Mesenchymal stem cell (in vitro differentiated cells and primary cell): Measurements from ENCODE around the gene ARID3A.
A peak's percentile ranks its signal among the peaks of the same experiment; 100 is the strongest.

Source experiments
- DNase-seq: peaks from one replicate; pipeline ENCODE4 v3.0.0-alpha.2; 2013
- H2AFZ ChIP-seq: one replicate; pipeline ENCODE4 v1.6.1; 2013; ENCODE audit warnings: low read depth, mild to moderate bottlenecking, control low read depth, inconsistent platforms, low read length, moderate library complexity
- H2AK5ac ChIP-seq: 2 replicates; pipeline ENCODE4 v1.6.1; 2013; ENCODE audit warnings: low read length, moderate library complexity, mild to moderate bottlenecking, inconsistent platforms; ENCODE audit not compliant: severe bottlenecking
- H2BK120ac ChIP-seq: one replicate; pipeline ENCODE4 v1.6.1; 2013; ENCODE audit warnings: low read depth, mild to moderate bottlenecking, inconsistent platforms, low read length, moderate library complexity
- H2BK12ac ChIP-seq, 2 experiments: one replicate each; pipeline ENCODE4 v1.6.1; 2013; ENCODE audit warnings: inconsistent platforms in 2 of 2, low read length in 2 of 2, mild to moderate bottlenecking in 2 of 2, moderate library complexity in 2 of 2, control low read depth in 1 of 2
- H2BK15ac ChIP-seq: one replicate; pipeline ENCODE4 v1.6.1; 2013; ENCODE audit warnings: mild to moderate bottlenecking, low read depth, inconsistent platforms; ENCODE audit not compliant: poor library complexity, severe bottlenecking
- H2BK5ac ChIP-seq: 2 replicates; pipeline ENCODE4 v1.6.1; 2013; ENCODE audit warnings: low read depth, mild to moderate bottlenecking, low read length, control low read depth, inconsistent platforms; ENCODE audit not compliant: poor library complexity, severe bottlenecking
- H3K14ac ChIP-seq, 2 experiments: one replicate each; pipeline ENCODE4 v1.6.1; 2013; ENCODE audit warnings: inconsistent platforms in 2 of 2, low read length in 2 of 2, control low read depth in 1 of 2, mild to moderate bottlenecking in 1 of 2, moderate library complexity in 1 of 2
- H3K18ac ChIP-seq, 2 experiments: one replicate each; pipeline ENCODE4 v1.6.1; 2013; ENCODE audit warnings: inconsistent platforms in 2 of 2, low read length in 2 of 2, control low read depth in 1 of 2, low read depth in 1 of 2, mild to moderate bottlenecking in 1 of 2
- H3K23ac ChIP-seq, 2 experiments: one replicate each; pipeline ENCODE4 v1.6.1; 2013; ENCODE audit warnings: inconsistent platforms in 2 of 2, low read length in 2 of 2, mild to moderate bottlenecking in 2 of 2, moderate library complexity in 2 of 2, control low read depth in 1 of 2
- H3K27ac ChIP-seq: 2 replicates; pipeline ENCODE4 v1.5.1; 2013; ENCODE audit warnings: mild to moderate bottlenecking, moderate library complexity, low read length, control low read depth, inconsistent platforms; ENCODE audit not compliant: poor library complexity, severe bottlenecking
- H3K27me3 ChIP-seq, 2 experiments: 2 replicates each; pipeline versions ENCODE4 v1.6.1 to v1.7.0; 2013; ENCODE audit warnings: low read length in 2 of 2, mild to moderate bottlenecking in 2 of 2, moderate library complexity in 2 of 2, control low read depth in 1 of 2, inconsistent platforms in 1 of 2; ENCODE audit not compliant: control insufficient read depth in 1 of 2, insufficient read depth in 1 of 2
- H3K36me3 ChIP-seq, 2 experiments: 2 replicates each; pipeline versions ENCODE4 v1.6.1 to v1.7.0; 2013; ENCODE audit warnings: low read length in 2 of 2, control low read depth in 1 of 2, inconsistent platforms in 1 of 2, low read depth in 1 of 2, mild to moderate bottlenecking in 1 of 2; ENCODE audit not compliant: insufficient read depth in 2 of 2, control insufficient read depth in 1 of 2
- H3K4ac ChIP-seq, 2 experiments: one replicate each; pipeline ENCODE4 v1.6.1; 2013; ENCODE audit warnings: inconsistent platforms in 2 of 2, low read length in 2 of 2, mild to moderate bottlenecking in 2 of 2, moderate library complexity in 2 of 2, control low read depth in 1 of 2, low read depth in 1 of 2
- H3K4me1 ChIP-seq: 2 replicates; pipeline ENCODE4 v1.6.1; 2013; ENCODE audit warnings: low read depth, low read length, control low read depth; ENCODE audit not compliant: control insufficient read depth, insufficient read depth
- H3K4me2 ChIP-seq: 2 replicates; pipeline ENCODE4 v1.6.1; 2013; ENCODE audit warnings: low read length, mild to moderate bottlenecking, inconsistent platforms; ENCODE audit not compliant: poor library complexity, severe bottlenecking
- H3K4me3 ChIP-seq, 2 experiments: 2 replicates each; pipeline versions ENCODE4 v1.5.1 to v1.7.0; 2013; ENCODE audit warnings: low read length in 2 of 2, mild to moderate bottlenecking in 2 of 2, control low read depth in 1 of 2, low read depth in 1 of 2; ENCODE audit not compliant: insufficient read depth in 1 of 2
- H3K79me1 ChIP-seq: replicated peaks from 2 replicates; pipeline ENCODE4 v1.6.1; 2013; ENCODE audit warnings: mild to moderate bottlenecking, control low read depth, low read length, inconsistent platforms; ENCODE audit not compliant: poor library complexity, severe bottlenecking
- H3K9ac ChIP-seq: 2 replicates; pipeline ENCODE4 v1.7.0; 2013; ENCODE audit warnings: mild to moderate bottlenecking, low read length, moderate library complexity
- H3K9me3 ChIP-seq: 2 replicates; pipeline ENCODE4 v1.7.0; 2013; ENCODE audit warnings: mild to moderate bottlenecking, low read length; ENCODE audit not compliant: control insufficient read depth
- H4K8ac ChIP-seq: one replicate; pipeline ENCODE4 v1.6.1; 2013; ENCODE audit warnings: inconsistent platforms, mild to moderate bottlenecking, low read length, moderate library complexity
- H4K91ac ChIP-seq: one replicate; pipeline ENCODE4 v1.6.1; 2013; ENCODE audit warnings: mild to moderate bottlenecking, low read length, inconsistent platforms
- WGBS: methylation state at CpG from one replicate; pipeline ENCODE4 v1.1.7; 2013; ENCODE audit warnings: mixed read lengths; 5-methylcytosine and 5-hydroxymethylcytosine counted together

ARID3A gene

GRCh38 chr19:931860-932647 lies 6.2 kb downstream of the ARID3A start:
- peak overlapping the region in 1 of 2 experiments; percentile 64 for H3K4me3 ChIP-seq
- no peak overlapping the region for H3K9ac ChIP-seq
- H3K4me2 ChIP-seq = peak overlapping the region; percentile 54
- peaks cover 52% of the 10 kb centered on the region for H3K4me1 ChIP-seq
- peak overlapping the region; percentile 49 to 96 for H2BK12ac ChIP-seq
- peak; percentile 28 for DNase-seq
- WGBS = 88% methylated on average over 27 of the region's 32 CpGs
- no peak overlapping the region for H2AFZ ChIP-seq
- H3K23ac ChIP-seq = peak overlapping the region in 1 of 2 experiments; percentile 94
- H2BK120ac ChIP-seq = peak overlapping the region; percentile 94
- H3K27ac ChIP-seq = peak overlapping the region; percentile 83
- H3K36me3 ChIP-seq = peaks cover 26 to 77% of the 10 kb centered on the region in 2 experiments
- H4K8ac ChIP-seq = peak overlapping the region; percentile 99
- peak overlapping the region; percentile 99 for H2BK5ac ChIP-seq
- peak overlapping the region in 1 of 2 experiments; percentile 84 for H3K14ac ChIP-seq
- H4K91ac ChIP-seq = peak overlapping the region; percentile 90
- H3K18ac ChIP-seq = peak overlapping the region; percentile 98 to 100
- peak overlapping the region; percentile 82 for H2BK15ac ChIP-seq
- H2AK5ac ChIP-seq = peak overlapping the region; percentile 91
- H3K9me3 ChIP-seq = no peaks in the 10 kb centered on the region
- H3K79me1 ChIP-seq = no peaks in the 10 kb centered on the region
- H3K4ac ChIP-seq = peak overlapping the region; percentile 62 to 99
- no peaks in the 10 kb centered on the region for H3K27me3 ChIP-seq

GRCh38 chr19:932648-933552 lies 7.1 kb downstream of the ARID3A start:
- H2AK5ac ChIP-seq = peak overlapping the region; percentile 91
- peak overlapping the region in 1 of 2 experiments; percentile 93 for H3K14ac ChIP-seq
- H2BK120ac ChIP-seq = peak overlapping the region; percentile 100
- H3K4me1 ChIP-seq = peaks cover 52% of the 10 kb centered on the region
- peak; percentile 95 for DNase-seq
- H2BK12ac ChIP-seq = peak overlapping the region; percentile 49 to 96
- H3K36me3 ChIP-seq = peaks cover 30 to 83% of the 10 kb centered on the region in 2 experiments
- no peaks in the 10 kb centered on the region for H3K27me3 ChIP-seq
- H4K91ac ChIP-seq = peak overlapping the region; percentile 90
- WGBS = 21% methylated on average over 48 of the region's 54 CpGs
- H3K4me2 ChIP-seq = peak overlapping the region; percentile 60
- peak overlapping the region; percentile 62 to 99 for H3K4ac ChIP-seq
- H2AFZ ChIP-seq = no peak overlapping the region
- peak overlapping the region; percentile 99 for H4K8ac ChIP-seq
- peak overlapping the region in 1 of 2 experiments; percentile 64 for H3K4me3 ChIP-seq
- no peaks in the 10 kb centered on the region for H3K79me1 ChIP-seq
- H3K27ac ChIP-seq = peak overlapping the region; percentile 99
- H2BK15ac ChIP-seq = peak overlapping the region; percentile 82
- H2BK5ac ChIP-seq = peak overlapping the region; percentile 99
- no peaks in the 10 kb centered on the region for H3K9me3 ChIP-seq
- peak overlapping the region; percentile 98 to 100 for H3K18ac ChIP-seq
- H3K23ac ChIP-seq = peak overlapping the region in 1 of 2 experiments; percentile 94
- H3K9ac ChIP-seq = peak overlapping the region; percentile 81

- H2BK15ac ChIP-seq = peak overlapping the region; percentile 98
- peak overlapping the region; percentile 96 to 99 for H3K4ac ChIP-seq
- H2AK5ac ChIP-seq = peak overlapping the region; percentile 98
- H3K27ac ChIP-seq = peak overlapping the region; percentile 99
- H3K4me2 ChIP-seq = peak overlapping the region; percentile 60
- H2BK5ac ChIP-seq = peak overlapping the region; percentile 96
- H3K9me3 ChIP-seq = no peaks in the 10 kb centered on the region
- peak overlapping the region; percentile 74 for H4K8ac ChIP-seq
- peak overlapping the region; percentile 85 to 96 for H3K18ac ChIP-seq
- peak overlapping the region; percentile 100 for H2BK120ac ChIP-seq
- H3K9ac ChIP-seq = peak overlapping the region; percentile 81
- H2BK12ac ChIP-seq = peak overlapping the region; percentile 61 to 91
- no peak overlapping the region for H3K23ac ChIP-seq
- no peaks in the 10 kb centered on the region for H3K79me1 ChIP-seq
- H2AFZ ChIP-seq = no peak overlapping the region
- no peak for DNase-seq
- H4K91ac ChIP-seq = peak overlapping the region; percentile 91
- H3K27me3 ChIP-seq = no peaks in the 10 kb centered on the region
- H3K36me3 ChIP-seq = peaks cover 37 to 88% of the 10 kb centered on the region in 2 experiments
- WGBS = 18% methylated on average over 12 of the region's 14 CpGs
- peaks cover 51% of the 10 kb centered on the region for H3K4me1 ChIP-seq
- peak overlapping the region in 1 of 2 experiments; percentile 31 for H3K4me3 ChIP-seq
- H3K14ac ChIP-seq = peak overlapping the region in 1 of 2 experiments; percentile 97
Observed at GRCh38 chr19:933553-933882, 7.7 kb downstream of the ARID3A start.
